Measurements from ENCODE around the gene APOBEC4. TPM values are rescaled to one million over a fixed set of nuclear protein-coding genes. Genes with fewer than 3 reads are reported as not detected.
"Not testable (repeated sequence)": the region's sequence is repeated elsewhere in the genome, so short reads cannot be mapped to it uniquely, and the experiment has no call there.

The APOBEC4 gene
- total and polyA plus RNA-seq, 7 experiments from 2014 or later, result 0.19 TPM; not detected in 6

GRCh38 chr1:183687546-183688304, 34.6 kb upstream of the APOBEC4 start:
- intact Hi-C loops (cut with micrococcal nuclease), result loop anchor here in 1 of 2 donors (5.0 kb wide), 1 partner anchor 215 kb away; the partner anchor contains the start of gene SMG7
- no peak overlapping the region for H3K27ac Mint-ChIP-seq
- no peak for DNase-seq

GRCh38 chr1:183686229-183686628, 33.1 kb upstream of the APOBEC4 start:
- Mint-ChIP-seq H3K9me3 (no peaks in the 10 kb centered on the region), H3K27ac (no peak overlapping the region), H3K27me3 (peaks cover 0 to 28% (median 0%) of the 10 kb centered on the region in 5 donors), H3K4me3 (no peak overlapping the region), H3K36me3 (no peaks in the 10 kb centered on the region), H3K4me1 (peaks cover 0 to 4% (median 0%) of the 10 kb centered on the region in 7 donors)
- Histone ChIP-seq H3K36me3 (ENCODE audit: control insufficient read depth in 2 of 3, insufficient read depth in 3 of 3, low read length in 3 of 3) (no peaks in the 10 kb centered on the region), H3K27me3 (ENCODE audit: control insufficient read depth in 2 of 2, insufficient read depth in 2 of 2, low read length in 2 of 2) (no peaks in the 10 kb centered on the region), H3K27ac (ENCODE audit: low read depth, low read length) (no peak overlapping the region), H3K9me3 (ENCODE audit: control insufficient read depth in 2 of 3, low read length in 3 of 3) (no peaks in the 10 kb centered on the region), H3K4me3 (ENCODE audit: low read length) (no peak overlapping the region), H3K4me1 (ENCODE audit: control insufficient read depth in 2 of 2, insufficient read depth in 2 of 2, low read length in 2 of 2) (no peaks in the 10 kb centered on the region)
- POLR2A ChIA-PET, result no interaction called here
- intact Hi-C loops (cut with micrococcal nuclease), result loop anchor here in 1 of 2 donors (5.0 kb wide), 1 partner anchor 214 kb away; the partner anchor contains the start of gene SMG7
- DNase-seq, result no peak
- CTCF ChIA-PET, result interaction anchor here (1.5 to 3.3 kb wide), 3 partner anchors 8 to 230 kb away, joined by 14 to 37 read pairs (median 32); no protein-coding TSS in a partner anchor
- no peak for ATAC-seq

More at GRCh38 chr1:183687546-183688304, 34.6 kb upstream of the APOBEC4 start:
- Histone ChIP-seq H3K36me3 (ENCODE audit: control insufficient read depth in 2 of 3, insufficient read depth in 3 of 3, low read length in 3 of 3) (no peaks in the 10 kb centered on the region), H3K4me1 (ENCODE audit: control insufficient read depth in 2 of 2, insufficient read depth in 2 of 2, low read length in 2 of 2) (no peaks in the 10 kb centered on the region), H3K27me3 (ENCODE audit: control insufficient read depth in 2 of 2, insufficient read depth in 2 of 2, low read length in 2 of 2) (no peaks in the 10 kb centered on the region), H3K4me3 (ENCODE audit: low read length) (no peak overlapping the region), H3K27ac (ENCODE audit: low read depth, low read length) (no peak overlapping the region), H3K9me3 (ENCODE audit: control insufficient read depth in 2 of 3, low read length in 3 of 3) (no peaks in the 10 kb centered on the region)
- ChIA-PET POLR2A (interaction anchor here (0.6 kb wide), 1 partner anchor 153 kb away, joined by 3 read pairs; no protein-coding TSS in a partner anchor), CTCF (interaction anchor here (0.6 kb wide), 2 partner anchors 687 to 1143 kb away, joined by 3 read pairs; no protein-coding TSS in a partner anchor)
- ATAC-seq, result no peak
- no peaks in the 10 kb centered on the region for H3K36me3 Mint-ChIP-seq
- no peaks in the 10 kb centered on the region for H3K9me3 Mint-ChIP-seq
- H3K27me3 Mint-ChIP-seq, result peaks cover 0 to 17% (median 0%) of the 10 kb centered on the region in 5 donors
- H3K4me3 Mint-ChIP-seq, result no peak overlapping the region
- peaks cover 0 to 4% (median 2%) of the 10 kb centered on the region in 7 donors for H3K4me1 Mint-ChIP-seq

- peaks cover 0 to 4% (median 0%) of the 10 kb centered on the region in 5 donors for H3K36me3 Mint-ChIP-seq
- Histone ChIP-seq H3K27ac (ENCODE audit: low read depth, low read length) (no peak overlapping the region), H3K4me1 (ENCODE audit: control insufficient read depth in 2 of 2, insufficient read depth in 2 of 2, low read length in 2 of 2) (no peaks in the 10 kb centered on the region), H3K4me3 (ENCODE audit: low read length) (no peak overlapping the region), H3K36me3 (ENCODE audit: control insufficient read depth in 2 of 3, insufficient read depth in 3 of 3, low read length in 3 of 3) (no peaks in the 10 kb centered on the region), H3K9me3 (ENCODE audit: control insufficient read depth in 2 of 3, low read length in 3 of 3) (no peaks in the 10 kb centered on the region), H3K27me3 (ENCODE audit: control insufficient read depth in 2 of 2, insufficient read depth in 2 of 2, low read length in 2 of 2) (no peaks in the 10 kb centered on the region)
- H3K27me3 Mint-ChIP-seq, result peaks cover 0 to 30% (median 0%) of the 10 kb centered on the region in 5 donors
- peaks cover 0 to 2% (median 0%) of the 10 kb centered on the region in 11 donors for H3K9me3 Mint-ChIP-seq
- DNase-seq, result peak in 7 of 9 donors; percentile 20 to 63 (median 54)
- intact Hi-C loops (cut with micrococcal nuclease), result loop anchor here (1.0 to 5.0 kb wide), 8 partner anchors 30 to 722 kb away; partner anchors contain the start of gene SMG7 (in 1 of the 2)
- peaks cover 0 to 4% (median 0%) of the 10 kb centered on the region in 7 donors for H3K4me1 Mint-ChIP-seq
- no peak overlapping the region for H3K27ac Mint-ChIP-seq
- no peak overlapping the region for H3K4me3 Mint-ChIP-seq
- peak; percentile 86 for ATAC-seq
- ChIA-PET CTCF (interaction anchor here (0.5 to 3.3 kb wide), 15 partner anchors 9 to 409 kb away, joined by 3 to 37 read pairs (median 4); no protein-coding TSS in a partner anchor), POLR2A (interaction anchor here (0.7 kb wide), 1 partner anchor 381 kb away, joined by 3 read pairs; no protein-coding TSS in a partner anchor)
Measured at GRCh38 chr1:183685112-183685713, 32.1 kb upstream of the APOBEC4 start.

DNA sequence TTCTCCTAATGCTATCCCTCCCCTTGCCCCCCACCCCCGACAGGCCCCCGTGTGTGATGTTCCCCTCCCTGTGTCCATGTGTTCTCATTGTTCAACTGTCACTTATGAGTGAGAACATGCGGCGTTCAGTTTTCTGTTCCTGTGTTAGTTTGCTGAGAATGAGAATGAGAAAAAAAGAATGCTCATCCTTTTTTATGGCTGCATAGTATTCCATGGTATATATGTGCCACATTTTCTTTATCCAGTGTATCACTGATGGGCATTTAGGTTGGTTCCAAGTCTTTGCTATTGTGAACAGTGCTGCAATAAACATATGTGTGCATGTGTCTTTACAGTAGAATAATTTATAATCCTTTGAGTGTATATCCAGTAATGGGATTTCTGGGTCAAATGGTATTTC, 26.2 kb upstream of the APOBEC4 start:
- H3K9me3 Mint-ChIP-seq; H3K36me3 Mint-ChIP-seq; H3K27me3 ChIP-seq (ENCODE audit: control insufficient read depth in 2 of 2, insufficient read depth in 2 of 2, low read length in 2 of 2); POLR2A ChIA-PET; H3K4me1 ChIP-seq (ENCODE audit: control insufficient read depth in 2 of 2, insufficient read depth in 2 of 2, low read length in 2 of 2); CTCF ChIA-PET; H3K4me3 ChIP-seq (ENCODE audit: low read length); DNase-seq; H3K27ac ChIP-seq (ENCODE audit: low read depth, low read length); H3K9me3 ChIP-seq (ENCODE audit: control insufficient read depth in 2 of 3, low read length in 3 of 3); ATAC-seq; H3K27ac Mint-ChIP-seq; H3K36me3 ChIP-seq (ENCODE audit: control insufficient read depth in 2 of 3, insufficient read depth in 3 of 3, low read length in 3 of 3); intact Hi-C loops (cut with micrococcal nuclease); H3K4me1 Mint-ChIP-seq; H3K4me3 Mint-ChIP-seq: not testable (repeated sequence)
- peaks cover 0 to 25% (median 5%) of the 10 kb centered on the region in 5 donors for H3K27me3 Mint-ChIP-seq

DNA sequence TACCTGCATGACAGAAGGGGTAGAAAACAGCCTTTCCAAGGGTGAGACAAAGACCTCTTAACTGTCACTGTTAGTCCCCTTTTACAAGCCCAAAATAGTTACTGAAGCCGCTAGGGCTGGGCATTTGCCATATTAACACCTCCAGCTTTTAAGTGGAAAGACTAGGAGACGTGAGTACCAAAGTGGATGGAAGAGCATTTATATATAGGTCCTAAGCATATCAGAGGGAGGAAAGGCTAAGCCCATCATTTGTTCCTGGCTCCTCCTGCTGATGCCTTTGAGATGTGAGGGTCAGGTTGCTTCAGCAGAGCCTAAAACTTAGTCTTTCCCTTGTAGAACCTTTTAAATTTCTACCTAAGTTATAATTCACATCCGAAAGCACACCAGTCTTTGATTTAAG, 25.7 kb upstream of the APOBEC4 start:
- ChIA-PET CTCF (no interaction called here), POLR2A (no interaction called here)
- H3K36me3 Mint-ChIP-seq, result peaks cover 0 to 9% (median 0%) of the 10 kb centered on the region in 5 donors
- Histone ChIP-seq H3K36me3 (ENCODE audit: control insufficient read depth in 2 of 3, insufficient read depth in 3 of 3, low read length in 3 of 3) (no peaks in the 10 kb centered on the region), H3K27ac (ENCODE audit: low read depth, low read length) (no peak overlapping the region), H3K9me3 (ENCODE audit: control insufficient read depth in 2 of 3, low read length in 3 of 3) (no peaks in the 10 kb centered on the region), H3K27me3 (ENCODE audit: control insufficient read depth in 2 of 2, insufficient read depth in 2 of 2, low read length in 2 of 2) (no peaks in the 10 kb centered on the region), H3K4me3 (ENCODE audit: low read length) (no peak overlapping the region), H3K4me1 (ENCODE audit: control insufficient read depth in 2 of 2, insufficient read depth in 2 of 2, low read length in 2 of 2) (no peaks in the 10 kb centered on the region)
- intact Hi-C loops (cut with micrococcal nuclease), result no loop called here
- peaks cover 0 to 27% (median 5%) of the 10 kb centered on the region in 5 donors for H3K27me3 Mint-ChIP-seq
- no peak for DNase-seq
- no peak overlapping the region for H3K4me3 Mint-ChIP-seq
- ATAC-seq, result no peak
- peaks cover 0 to 7% (median 0%) of the 10 kb centered on the region in 11 donors for H3K9me3 Mint-ChIP-seq
- H3K27ac Mint-ChIP-seq, result no peak overlapping the region
- peaks cover 0 to 4% (median 0%) of the 10 kb centered on the region in 7 donors for H3K4me1 Mint-ChIP-seq

GRCh38 chr1:183676586-183677189, 23.6 kb upstream of the APOBEC4 start:
- Histone ChIP-seq H3K4me3 (ENCODE audit: low read length) (no peak overlapping the region), H3K4me1 (ENCODE audit: control insufficient read depth in 2 of 2, insufficient read depth in 2 of 2, low read length in 2 of 2) (no peaks in the 10 kb centered on the region), H3K27me3 (ENCODE audit: control insufficient read depth in 2 of 2, insufficient read depth in 2 of 2, low read length in 2 of 2) (no peaks in the 10 kb centered on the region), H3K27ac (ENCODE audit: low read depth, low read length) (no peak overlapping the region), H3K9me3 (ENCODE audit: control insufficient read depth in 2 of 3, low read length in 3 of 3) (no peaks in the 10 kb centered on the region), H3K36me3 (ENCODE audit: control insufficient read depth in 2 of 3, insufficient read depth in 3 of 3, low read length in 3 of 3) (no peaks in the 10 kb centered on the region)
- no peak for DNase-seq
- peaks cover 0 to 26% (median 9%) of the 10 kb centered on the region in 5 donors for H3K27me3 Mint-ChIP-seq
- ChIA-PET POLR2A (no interaction called here), CTCF (interaction anchor here (1.5 kb wide), 1 partner anchor 8 kb away, joined by 7 read pairs; no protein-coding TSS in a partner anchor)
- peaks cover 0 to 18% (median 4%) of the 10 kb centered on the region in 5 donors for H3K36me3 Mint-ChIP-seq
- no peaks in the 10 kb centered on the region for H3K4me1 Mint-ChIP-seq
- peaks cover 0 to 15% (median 2%) of the 10 kb centered on the region in 11 donors for H3K9me3 Mint-ChIP-seq
- H3K4me3 Mint-ChIP-seq, result no peak overlapping the region
- intact Hi-C loops (cut with micrococcal nuclease), result no loop called here
- no peak overlapping the region for H3K27ac Mint-ChIP-seq
- ATAC-seq, result no peak

Data from naive thymus-derived CD4-positive, alpha-beta T cell (primary cell).